HG03354 (cell line): ENCODE measurements around the gene PEX11A.

Experiments used
- ATAC-seq: cut with Tn5 transposase; IDR thresholded peaks from one replicate; pipeline ENCODE4 v1.9.1; 2021; ENCODE audit warnings: mild to moderate bottlenecking; ENCODE audit not compliant: unreplicated experiment, poor library complexity, severe bottlenecking

Gene PEX11A

DNA sequence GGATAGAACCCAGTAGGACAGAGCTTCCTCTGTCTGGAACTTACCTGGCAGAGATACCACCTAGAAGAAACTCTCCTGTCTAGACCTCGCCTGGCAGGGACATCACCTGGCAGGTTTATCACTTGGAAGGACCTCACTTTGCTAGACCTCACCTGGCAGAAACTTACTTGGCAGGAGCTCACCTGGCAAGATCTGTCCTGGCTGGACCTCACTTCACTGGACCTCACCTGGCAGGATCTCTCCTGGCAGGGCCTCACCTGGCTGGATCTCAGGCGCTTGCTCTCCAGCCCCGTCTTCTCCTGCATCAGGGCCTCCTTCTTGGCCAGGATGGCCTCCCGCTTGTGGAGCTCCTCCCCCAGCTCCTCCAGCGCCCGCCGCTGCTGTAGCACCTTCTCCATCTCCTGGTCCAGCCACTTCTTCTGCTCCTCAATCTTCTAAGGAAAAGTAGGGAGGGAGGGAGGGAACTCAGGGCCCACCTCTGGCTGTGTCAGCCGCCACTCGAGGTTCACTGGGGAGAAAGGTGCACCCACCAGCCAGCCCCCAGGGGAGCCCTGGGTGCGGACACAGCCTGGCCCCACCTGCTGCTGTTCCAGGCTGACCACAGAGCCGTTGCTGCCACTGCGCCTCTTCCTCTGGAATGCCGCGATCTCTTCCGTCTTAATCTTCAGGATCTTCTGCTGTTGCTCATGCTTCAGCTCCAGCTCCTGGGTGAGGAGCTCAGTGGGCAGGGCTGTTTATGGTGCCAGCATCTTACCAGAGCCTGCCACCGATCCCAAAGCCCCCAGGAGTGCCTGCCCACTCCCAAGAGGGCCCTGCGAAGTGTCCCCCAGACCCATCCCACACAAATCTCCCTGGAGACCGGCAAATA is 57.8 kb downstream of the PEX11A start:
- no peak for ATAC-seq

DNA sequence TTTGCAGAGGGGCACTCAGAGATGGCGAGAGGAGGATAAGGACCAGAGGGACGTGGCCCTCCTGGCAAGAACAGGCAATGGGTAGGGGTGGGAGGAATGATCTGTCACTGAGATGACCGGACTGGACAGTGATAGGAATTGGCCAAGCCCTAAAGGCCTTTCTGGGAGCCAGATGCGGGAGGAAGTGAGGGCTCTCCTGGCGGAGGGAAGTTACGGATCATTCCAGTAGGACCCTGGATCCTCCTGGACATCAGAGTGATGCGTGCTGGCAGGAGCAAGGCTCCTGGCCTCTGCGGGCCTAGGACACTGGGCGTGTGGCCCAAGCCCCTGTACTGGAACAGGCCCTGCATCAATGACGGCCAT is 58.7 kb downstream of the PEX11A start:
- ATAC-seq: no peak
